GM12874 (cell line): ENCODE results near the gene ZIC4.

Experiments
- TF ChIP-seq, protein P1 (sequence below): IDR thresholded peaks from 2 replicates; pipeline ENCODE4 v1.5.1; 2011; ENCODE audit warnings: low read depth, mild to moderate bottlenecking, control low read depth, low read length, moderate library complexity; ENCODE audit not compliant: insufficient read depth

Gene ZIC4

GRCh38 chr3:147355753-147356090 is 50.6 kb downstream of the ZIC4 start:
- TF ChIP-seq, protein P1, sequence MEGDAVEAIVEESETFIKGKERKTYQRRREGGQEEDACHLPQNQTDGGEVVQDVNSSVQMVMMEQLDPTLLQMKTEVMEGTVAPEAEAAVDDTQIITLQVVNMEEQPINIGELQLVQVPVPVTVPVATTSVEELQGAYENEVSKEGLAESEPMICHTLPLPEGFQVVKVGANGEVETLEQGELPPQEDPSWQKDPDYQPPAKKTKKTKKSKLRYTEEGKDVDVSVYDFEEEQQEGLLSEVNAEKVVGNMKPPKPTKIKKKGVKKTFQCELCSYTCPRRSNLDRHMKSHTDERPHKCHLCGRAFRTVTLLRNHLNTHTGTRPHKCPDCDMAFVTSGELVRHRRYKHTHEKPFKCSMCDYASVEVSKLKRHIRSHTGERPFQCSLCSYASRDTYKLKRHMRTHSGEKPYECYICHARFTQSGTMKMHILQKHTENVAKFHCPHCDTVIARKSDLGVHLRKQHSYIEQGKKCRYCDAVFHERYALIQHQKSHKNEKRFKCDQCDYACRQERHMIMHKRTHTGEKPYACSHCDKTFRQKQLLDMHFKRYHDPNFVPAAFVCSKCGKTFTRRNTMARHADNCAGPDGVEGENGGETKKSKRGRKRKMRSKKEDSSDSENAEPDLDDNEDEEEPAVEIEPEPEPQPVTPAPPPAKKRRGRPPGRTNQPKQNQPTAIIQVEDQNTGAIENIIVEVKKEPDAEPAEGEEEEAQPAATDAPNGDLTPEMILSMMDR, result no peak

DNA sequence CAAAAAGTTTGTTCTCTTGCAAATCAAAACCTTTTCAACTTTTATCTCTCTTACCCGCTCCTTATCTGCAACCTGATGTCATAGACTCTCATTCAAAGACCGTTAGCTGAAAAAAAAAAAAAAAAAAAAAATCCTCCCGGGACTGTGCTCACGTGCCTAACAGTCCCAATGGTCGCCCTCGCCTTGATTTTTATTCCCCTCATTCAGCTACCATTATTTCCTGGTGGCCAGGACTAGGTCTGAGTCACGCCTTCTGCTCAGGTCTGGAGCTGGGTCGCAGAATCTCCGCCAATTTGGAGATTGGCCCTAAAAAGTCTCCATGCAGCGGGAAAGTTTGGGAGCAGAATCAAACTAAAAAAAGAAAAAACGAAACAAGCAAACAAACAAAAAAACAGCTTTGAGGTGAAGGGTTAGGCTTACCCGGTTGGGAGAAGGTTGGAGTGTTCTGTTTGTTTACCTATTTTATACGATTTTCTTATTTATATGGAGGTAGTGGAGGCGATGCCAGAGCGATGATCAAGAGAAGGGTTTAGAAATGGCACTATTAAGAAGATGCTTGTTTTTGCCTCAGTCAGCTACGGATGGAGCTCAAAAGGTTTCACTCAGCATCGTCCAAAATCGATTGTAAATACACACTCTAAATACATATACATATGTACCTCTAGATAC is 51.1 kb downstream of the ZIC4 start:
- TF ChIP-seq, protein P1, result no peak

DNA sequence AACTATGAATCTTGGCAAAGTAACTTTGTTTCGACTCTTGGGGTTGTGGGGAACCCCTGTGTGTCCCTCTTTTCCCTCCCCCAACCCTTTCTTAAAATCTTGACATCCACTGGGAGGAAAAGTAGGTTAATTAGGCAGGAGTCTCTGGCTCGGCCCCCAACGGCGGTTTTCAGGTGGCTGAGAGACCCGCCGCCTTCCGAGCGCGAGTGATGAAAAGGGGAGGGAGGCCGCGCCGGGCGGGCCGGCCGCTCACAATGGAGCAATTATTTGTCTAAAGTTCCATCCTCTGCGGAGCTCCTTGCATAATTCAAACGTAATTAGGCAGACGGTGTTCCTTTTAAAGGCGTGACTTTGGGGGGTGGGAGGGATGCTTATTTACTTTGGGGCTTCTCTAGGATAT is 51.7 kb downstream of the ZIC4 start:
- TF ChIP-seq, protein P1, result no peak

DNA sequence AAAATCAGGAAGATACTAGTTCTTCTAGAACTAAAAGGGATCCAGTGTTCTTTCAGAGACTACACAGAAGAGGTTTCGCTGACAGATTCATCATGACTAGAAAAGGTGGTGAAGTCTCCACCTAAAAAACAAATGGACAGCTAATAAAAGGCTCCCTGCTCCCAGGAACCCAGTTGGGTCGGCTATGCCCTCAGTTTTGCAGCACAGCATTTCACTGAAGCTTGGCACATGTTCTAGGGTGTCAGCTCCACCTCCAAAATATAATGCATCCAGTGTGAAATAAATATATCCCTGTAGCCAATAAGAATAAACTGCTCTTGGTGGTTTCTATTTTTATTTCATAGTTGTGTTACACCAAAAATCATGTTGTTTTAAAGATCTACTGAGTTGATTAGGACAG is 55.0 kb downstream of the ZIC4 start:
- TF ChIP-seq, protein P1, result no peak

DNA sequence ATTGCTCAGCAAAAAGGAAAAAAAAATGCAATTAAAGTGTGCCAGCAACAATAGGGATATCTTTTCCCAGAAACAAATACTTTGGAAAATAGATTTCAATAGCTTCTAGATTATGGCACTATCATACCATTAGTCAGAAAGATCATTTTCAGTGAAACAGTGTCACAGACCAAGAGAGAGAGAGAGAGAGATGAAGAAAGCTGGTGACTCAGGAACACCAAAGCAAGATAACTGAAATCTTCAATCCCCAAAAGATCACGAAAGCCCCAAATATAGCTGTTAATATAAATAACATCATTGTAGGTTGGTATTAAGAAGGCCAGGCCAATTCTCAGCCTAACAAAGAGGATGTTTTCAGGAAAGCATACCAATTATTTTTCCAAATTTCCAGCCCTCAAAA is 57.4 kb downstream of the ZIC4 start:
- TF ChIP-seq, protein P1, result no peak

DNA sequence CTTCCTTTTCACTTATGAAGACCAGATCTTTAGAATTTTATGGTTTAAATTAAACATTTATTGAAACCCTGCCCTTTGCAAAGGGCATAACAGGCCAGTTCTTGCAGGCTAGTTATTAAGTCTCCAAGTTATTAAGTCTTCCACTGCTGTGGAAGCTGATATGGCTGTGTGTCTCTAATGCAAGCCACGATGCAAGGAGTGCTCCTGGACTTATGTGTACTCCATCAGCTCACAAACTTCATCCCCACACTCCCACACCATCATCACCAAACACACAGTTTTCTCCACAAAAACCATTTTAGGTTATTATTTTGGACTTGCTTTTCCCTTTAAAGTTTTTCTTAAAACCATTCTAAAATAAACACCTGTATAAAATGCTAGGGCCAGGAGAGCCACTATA is 62.4 kb downstream of the ZIC4 start:
- TF ChIP-seq, protein P1, result no peak

- TF ChIP-seq, protein P1, result no peak
These were observed 64.6 kb downstream of the ZIC4 start for GRCh38 chr3:147341727-147342126.
